Transverse colon (tissue), 4 donors: ENCODE measurements around the gene KRTAP16-1.

Source experiments
- EP300 ChIP-seq: sonication (generic); formaldehyde crosslinking; IDR thresholded peaks from one replicate; pipeline ENCODE4 v1.6.1; 2017; ENCODE audit warnings: antibody characterized with exemption, low read depth
- POLR2AphosphoS5 ChIP-seq, 3 donors: sonication (generic); formaldehyde crosslinking; IDR thresholded peaks; one replicate each; pipeline ENCODE4 v1.6.1; 2016; ENCODE audit warnings: antibody characterized with exemption in 3 of 3
- TF ChIP-seq, protein P1 (sequence below), 5 experiments: fragments of 200-600 bp in 3 of 5; fragments of 450-650 bp in 2 of 5; sonication (generic) in 3 of 5; IDR thresholded peaks; 1 replicate in 2 of 5; 2 replicates in 3 of 5; pipeline ENCODE4 v1.5.1; 2016 to 2017; ENCODE audit warnings: antibody characterized with exemption in 5 of 5, inconsistent platforms in 3 of 5, mild to moderate bottlenecking in 2 of 5, moderate library complexity in 1 of 5

GRCh38 chr17:41322903-41323895 lies 14.1 kb upstream of the KRTAP16-1 start:
- TF ChIP-seq POLR2AphosphoS5 (IDR thresholded peaks at IDR 0.05): no peak
- no peak for TF ChIP-seq EP300
- TF ChIP-seq, protein P1, sequence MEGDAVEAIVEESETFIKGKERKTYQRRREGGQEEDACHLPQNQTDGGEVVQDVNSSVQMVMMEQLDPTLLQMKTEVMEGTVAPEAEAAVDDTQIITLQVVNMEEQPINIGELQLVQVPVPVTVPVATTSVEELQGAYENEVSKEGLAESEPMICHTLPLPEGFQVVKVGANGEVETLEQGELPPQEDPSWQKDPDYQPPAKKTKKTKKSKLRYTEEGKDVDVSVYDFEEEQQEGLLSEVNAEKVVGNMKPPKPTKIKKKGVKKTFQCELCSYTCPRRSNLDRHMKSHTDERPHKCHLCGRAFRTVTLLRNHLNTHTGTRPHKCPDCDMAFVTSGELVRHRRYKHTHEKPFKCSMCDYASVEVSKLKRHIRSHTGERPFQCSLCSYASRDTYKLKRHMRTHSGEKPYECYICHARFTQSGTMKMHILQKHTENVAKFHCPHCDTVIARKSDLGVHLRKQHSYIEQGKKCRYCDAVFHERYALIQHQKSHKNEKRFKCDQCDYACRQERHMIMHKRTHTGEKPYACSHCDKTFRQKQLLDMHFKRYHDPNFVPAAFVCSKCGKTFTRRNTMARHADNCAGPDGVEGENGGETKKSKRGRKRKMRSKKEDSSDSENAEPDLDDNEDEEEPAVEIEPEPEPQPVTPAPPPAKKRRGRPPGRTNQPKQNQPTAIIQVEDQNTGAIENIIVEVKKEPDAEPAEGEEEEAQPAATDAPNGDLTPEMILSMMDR (IDR thresholded peaks at IDR 0.05): no peak
